Fibroblast of lung (primary cell): ENCODE results near the gene THOC6.

Source experiments
- CTCF ChIP-seq, 2 donors: IDR thresholded peaks in 1 of 2; conservative IDR thresholded peaks in 1 of 2; 1 replicate in 1 of 2; 2 replicates in 1 of 2; pipeline ENCODE4 v1.5.1; 2011 to 2012; ENCODE audit warnings: low read length in 2 of 2, control low read depth in 1 of 2, inconsistent platforms in 1 of 2, low read depth in 1 of 2, mild to moderate bottlenecking in 1 of 2
- EZH2 ChIP-seq: IDR thresholded peaks from 2 replicates; pipeline ENCODE4 v1.5.1; 2012; ENCODE audit warnings: low read length, control low read depth, mild to moderate bottlenecking; ENCODE audit errors: missing control alignments

- TF ChIP-seq CTCF (conservative IDR thresholded peaks at IDR 0.05 in 1 of 2, IDR thresholded peaks at IDR 0.05 in 1 of 2; ENCODE audit: low read depth in 1 of 2, low read length in 2 of 2) = no peak
- TF ChIP-seq EZH2 = no peak
Observed at GRCh38 chr16:3007059-3007956, 16.5 kb upstream of the THOC6 start.
